Measurements from ENCODE around the gene DPYSL5.
"Not testable (repeated sequence)": the region's sequence is repeated elsewhere in the genome, so short reads cannot be mapped to it uniquely, and the experiment has no call there.

The DPYSL5 gene

GRCh38 chr2:26905341-26906198, 57.6 kb downstream of the DPYSL5 start:
- DNase-seq = no peak

DNA sequence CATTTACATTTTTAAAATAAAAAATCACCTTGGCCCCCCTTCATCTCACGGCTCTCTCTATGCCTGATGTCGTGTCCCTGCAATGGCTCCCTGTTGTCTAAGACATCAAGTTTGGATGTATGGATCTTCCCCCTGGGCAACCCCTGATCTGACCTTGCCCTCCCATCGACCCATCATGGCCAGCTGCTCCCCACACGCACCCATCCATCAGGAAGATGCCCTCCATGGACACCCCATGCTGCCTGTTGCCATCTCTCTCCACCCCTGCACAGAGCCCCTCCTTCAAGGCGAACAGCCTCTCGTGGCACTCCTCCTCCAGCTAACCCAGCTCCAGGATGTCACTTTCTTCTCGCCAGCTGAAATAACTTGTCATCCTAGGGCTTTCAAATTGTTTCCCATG, 59.5 kb downstream of the DPYSL5 start:
- DNase-seq = no peak

DNA sequence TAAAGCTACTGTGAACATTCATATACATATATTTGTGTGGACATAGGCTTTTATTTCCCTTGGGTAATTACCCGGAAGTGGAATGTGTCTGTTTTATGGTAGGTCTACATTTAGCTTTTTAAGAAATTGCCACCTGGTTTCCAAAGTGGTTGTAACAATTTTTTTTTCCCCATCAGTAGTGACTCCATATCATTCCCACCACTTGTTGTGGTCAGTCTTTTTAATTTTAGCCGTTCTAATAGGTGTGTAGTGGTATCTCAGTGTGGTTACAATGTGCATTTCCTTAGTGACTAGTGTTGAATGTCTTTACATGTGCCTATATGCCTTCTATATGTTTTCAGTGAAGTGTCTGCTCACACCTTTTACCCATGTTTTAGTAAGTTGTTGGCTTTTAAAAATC, 62.2 kb downstream of the DPYSL5 start:
- DNase-seq = no peak

DNA sequence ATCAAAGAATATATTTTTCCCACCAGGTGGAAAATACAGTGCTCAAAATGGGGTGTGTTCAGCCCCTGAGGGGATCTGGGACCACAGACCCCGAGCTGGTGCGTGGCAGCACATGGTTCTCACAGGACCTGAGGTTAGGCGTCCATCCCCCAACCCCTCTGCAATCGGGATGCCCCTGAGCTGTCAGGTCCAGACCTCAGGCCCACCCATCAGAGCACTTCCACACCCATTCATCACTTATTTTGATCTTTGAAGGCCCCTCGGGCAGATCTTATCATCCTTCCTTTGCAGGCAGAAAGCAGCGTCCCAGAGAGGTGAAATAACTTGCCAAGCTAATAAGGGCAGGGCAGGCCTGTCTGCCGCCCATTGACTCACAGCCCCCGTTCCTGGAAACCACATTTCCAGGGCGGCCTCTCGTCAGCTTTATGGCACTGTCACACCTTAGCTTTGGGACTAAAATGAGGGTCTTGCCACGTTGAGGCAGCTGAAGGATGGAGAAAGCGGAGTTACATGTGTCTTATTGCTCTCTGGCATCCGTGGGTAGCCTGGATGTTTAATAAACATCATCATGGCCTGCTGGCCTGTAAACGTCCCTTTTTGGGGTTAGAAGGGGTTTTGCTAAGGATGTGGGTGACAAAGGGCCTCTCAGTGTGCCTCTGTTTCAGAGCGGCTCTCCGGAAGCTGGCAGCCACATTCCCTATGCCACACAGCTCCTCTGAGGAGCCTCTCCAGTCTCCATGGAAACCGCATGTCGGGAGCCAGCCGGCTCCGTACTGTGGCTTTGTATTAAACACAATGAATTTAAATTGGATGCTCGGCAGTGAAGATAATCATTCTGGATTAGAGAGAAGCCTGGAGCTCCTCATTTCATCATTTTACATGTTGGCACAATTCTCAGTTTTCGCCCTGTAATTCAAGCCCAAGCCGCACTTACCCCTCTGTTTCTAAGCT, 64.3 kb downstream of the DPYSL5 start:
- no peak for DNase-seq

DNA sequence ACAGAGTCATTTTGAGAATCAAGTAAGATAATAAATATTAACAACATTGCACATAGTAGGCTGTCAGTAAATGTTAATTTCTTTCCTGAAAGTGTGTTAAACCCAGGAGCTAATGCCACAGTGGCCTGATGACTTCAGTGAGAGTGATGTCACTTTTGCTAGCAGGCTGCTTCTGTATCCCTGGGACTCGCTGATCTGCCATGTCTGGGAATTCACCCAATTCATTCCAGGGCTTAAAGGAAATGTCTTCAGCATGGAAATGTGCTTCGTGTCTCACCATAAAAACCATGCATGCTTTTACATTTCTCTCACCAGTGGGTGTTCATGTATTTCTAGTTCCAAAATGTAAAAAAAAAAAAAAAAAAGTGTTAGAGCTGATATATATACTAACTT, 65.7 kb downstream of the DPYSL5 start:
- no peak for DNase-seq

DNA sequence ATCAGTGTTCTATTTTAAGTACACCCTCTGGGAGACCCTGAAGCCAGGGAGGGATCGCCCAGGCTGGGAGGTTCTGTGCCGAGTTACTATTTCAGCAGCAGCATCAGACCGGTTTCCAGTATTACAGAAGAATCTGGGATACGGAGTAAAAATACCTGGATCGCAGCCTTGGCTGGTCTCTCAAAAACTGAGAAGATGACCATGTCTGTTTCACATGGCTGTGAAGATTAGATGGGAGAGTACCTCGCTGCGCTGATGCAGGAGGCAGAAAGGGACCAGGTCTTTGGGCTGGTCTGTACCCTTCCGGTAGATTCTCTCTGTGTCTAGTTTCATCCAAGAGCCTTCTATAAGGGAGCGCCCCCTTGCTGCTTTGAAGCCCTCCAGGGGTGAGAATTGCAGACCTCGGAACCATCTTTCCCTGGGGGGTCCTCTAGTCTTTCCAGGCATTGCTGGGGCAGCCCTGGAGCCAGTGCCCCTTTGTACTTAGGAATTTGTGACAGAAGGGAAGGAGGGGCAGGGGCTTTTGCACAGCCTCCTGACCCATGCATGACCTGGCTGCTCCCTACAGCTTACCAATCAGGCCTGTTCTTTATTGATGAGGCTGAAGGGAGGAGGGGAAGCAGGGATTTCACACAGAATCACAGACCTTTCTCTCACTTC, 66.2 kb downstream of the DPYSL5 start:
- DNase-seq = no peak

GRCh38 chr2:26914659-26915310, 66.9 kb downstream of the DPYSL5 start:
- no peak for DNase-seq

- no peak for DNase-seq
Observed at GRCh38 chr2:26915316-26915715, 67.4 kb downstream of the DPYSL5 start.

DNA sequence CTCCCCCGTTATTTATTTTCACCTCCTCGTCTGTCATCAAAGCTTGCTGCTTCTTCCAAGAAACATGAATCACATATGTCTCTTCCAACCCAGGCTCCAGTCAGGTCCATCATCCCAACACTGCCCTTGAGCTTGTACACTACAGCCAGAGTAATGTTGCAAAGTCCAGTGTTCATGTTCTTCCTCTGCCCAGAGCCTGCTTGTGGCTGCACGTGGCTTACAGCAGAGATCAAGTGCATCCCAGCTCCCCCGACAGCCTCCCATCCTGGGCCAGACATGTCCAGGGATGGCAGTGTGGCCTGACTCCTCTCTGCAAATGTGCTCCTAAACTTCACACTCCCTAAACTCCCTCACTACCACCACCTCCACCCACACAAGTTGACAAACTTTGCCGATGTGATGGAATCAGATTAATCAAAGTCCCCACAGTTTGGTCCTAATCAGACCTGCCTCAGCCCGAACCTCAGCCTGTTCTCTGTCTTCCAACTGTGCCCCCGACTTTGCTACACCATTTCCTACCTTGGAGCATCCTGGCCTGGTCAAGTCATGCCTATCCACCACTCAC, 68.3 kb downstream of the DPYSL5 start:
- DNase-seq = no peak

- DNase-seq = no peak
Observed at GRCh38 chr2:26917135-26917836, 69.4 kb downstream of the DPYSL5 start.

DNA sequence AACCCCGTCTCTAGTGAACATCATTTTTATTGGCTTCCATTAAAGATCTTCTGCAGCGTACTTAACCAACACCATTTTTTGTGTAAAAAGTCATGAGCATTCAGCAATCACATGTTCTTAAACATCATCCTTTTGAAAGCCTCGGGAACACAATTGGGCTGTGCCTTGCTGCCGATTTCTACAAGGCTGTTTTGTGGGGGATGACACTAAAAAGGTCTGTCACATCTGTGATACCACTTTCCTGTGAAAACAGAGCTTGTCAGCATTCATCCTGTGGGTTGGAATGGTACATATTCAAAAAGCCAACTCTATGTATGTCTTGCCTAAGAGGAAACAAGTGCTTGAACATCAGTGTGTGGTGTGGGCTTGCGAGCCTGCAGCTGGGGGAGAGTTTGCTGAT, 73.4 kb downstream of the DPYSL5 start:
- no peak for DNase-seq

DNA sequence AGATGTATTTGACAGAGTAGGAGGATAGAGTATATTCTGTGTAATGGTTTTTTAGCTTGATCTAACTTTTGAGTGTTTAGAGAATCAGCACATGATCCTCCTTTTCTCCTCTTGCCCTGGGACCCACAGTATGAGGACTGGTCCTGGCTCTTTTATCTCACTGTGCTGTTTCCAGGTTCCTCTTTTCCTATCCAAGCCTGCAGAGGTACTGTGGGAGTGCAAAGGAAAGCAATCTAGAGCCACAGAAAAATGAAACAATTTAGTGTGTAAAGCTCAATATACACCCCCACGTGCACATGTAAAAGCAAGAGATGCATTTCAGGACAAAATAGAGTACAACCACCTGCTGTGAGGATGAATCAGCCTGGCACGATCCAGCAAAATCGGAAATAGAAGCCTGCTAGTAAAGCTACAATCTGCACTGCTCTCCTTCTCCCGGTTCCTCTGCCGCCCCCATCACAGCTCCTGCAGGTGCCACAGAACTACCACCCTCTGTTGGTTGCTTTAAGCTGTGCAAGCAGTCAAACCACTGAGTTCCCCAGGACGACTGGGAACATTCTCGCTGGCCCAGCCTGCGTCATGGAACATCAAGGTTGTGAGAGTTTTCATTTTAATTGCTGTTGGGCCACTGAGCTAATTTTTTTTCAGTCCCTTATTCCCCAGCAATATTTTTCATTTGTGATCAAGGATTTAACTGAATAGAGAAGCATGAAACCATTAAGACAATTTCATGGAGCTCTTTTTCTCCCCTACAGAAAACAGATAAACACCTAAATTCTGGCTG, 74.7 kb downstream of the DPYSL5 start:
- DNase-seq = no peak

DNA sequence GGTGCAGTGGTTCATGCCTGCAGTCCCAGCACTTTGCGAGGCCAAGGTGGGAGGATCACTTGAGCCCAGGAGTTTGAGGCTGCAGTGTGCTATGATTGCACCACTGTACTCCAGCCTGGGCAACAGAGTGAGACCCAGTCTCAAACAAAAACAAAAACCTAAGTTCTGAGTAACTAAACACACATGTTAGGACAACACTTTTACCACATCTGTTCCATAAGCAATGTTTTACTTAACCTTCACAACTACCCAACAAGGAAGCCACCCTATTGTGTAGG, 75.2 kb downstream of the DPYSL5 start:
- DNase-seq = not testable (repeated sequence)

DNA sequence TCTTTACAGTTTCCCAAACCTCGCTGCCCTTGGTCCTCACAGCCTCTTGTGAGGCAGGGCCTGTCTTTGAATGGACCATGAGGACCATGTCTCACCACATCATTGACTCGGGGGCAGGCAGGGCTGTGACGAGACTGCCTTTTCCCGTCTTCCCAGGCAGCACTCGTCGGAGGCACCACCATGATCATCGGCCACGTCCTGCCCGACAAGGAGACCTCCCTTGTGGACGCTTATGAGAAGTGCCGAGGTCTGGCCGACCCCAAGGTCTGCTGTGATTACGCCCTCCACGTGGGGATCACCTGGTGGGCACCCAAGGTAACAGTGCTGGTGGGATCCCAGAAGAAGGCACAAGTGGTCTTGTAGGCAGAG, 76.8 kb downstream of the DPYSL5 start:
- no peak for DNase-seq

- no peak for DNase-seq
Observed at GRCh38 chr2:26925100-26925791, 77.3 kb downstream of the DPYSL5 start.

GRCh38 chr2:26927221-26927620, 79.3 kb downstream of the DPYSL5 start:
- DNase-seq = no peak

- no peak for DNase-seq
Observed at GRCh38 chr2:26932974-26933373, 85.0 kb downstream of the DPYSL5 start.

GRCh38 chr2:26933431-26934334, 85.8 kb downstream of the DPYSL5 start:
- DNase-seq = no peak

DNA sequence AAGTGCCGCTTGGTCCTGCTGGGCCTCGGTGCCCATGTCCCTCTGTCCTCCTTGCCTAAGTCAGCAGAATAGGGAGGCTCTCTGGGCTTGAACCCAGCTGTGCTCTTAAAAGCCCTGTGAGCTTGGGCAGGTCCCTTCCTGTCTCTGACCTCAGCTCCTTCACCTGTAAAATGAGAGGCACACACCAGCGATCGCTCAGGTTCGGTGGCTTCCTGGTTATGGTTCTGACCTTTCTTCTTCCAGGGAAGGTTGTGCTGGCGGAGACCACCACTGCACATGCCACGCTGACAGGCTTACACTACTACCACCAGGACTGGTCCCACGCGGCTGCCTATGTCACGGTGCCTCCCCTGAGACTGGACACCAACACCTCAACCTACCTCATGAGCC, 86.4 kb downstream of the DPYSL5 start:
- no peak for DNase-seq

GRCh38 chr2:26934985-26935384, 87.1 kb downstream of the DPYSL5 start:
- DNase-seq = no peak
